Measurements from ENCODE around the gene RPL27A.
A peak's percentile ranks its signal among the peaks of the same experiment; 100 is the strongest.
"Not testable (repeated sequence)": the region's sequence is repeated elsewhere in the genome, so short reads cannot be mapped to it uniquely, and the experiment has no call there.

RPL27A gene

GRCh38 chr11:8658321-8659057, 24.1 kb upstream of the RPL27A start:
- Mint-ChIP-seq H3K27ac (no peak overlapping the region), H3K4me3 (no peak overlapping the region), H3K9me3 (no peaks in the 10 kb centered on the region), H3K27me3 (no peaks in the 10 kb centered on the region), H3K36me3 (ENCODE audit: low read depth) (no peaks in the 10 kb centered on the region), H3K4me1 (ENCODE audit: low read depth) (no peaks in the 10 kb centered on the region)

GRCh38 chr11:8661001-8661795, 21.4 kb upstream of the RPL27A start:
- Mint-ChIP-seq H3K9me3 (no peaks in the 10 kb centered on the region), H3K4me3 (no peak overlapping the region), H3K27me3 (no peaks in the 10 kb centered on the region), H3K4me1 (ENCODE audit: low read depth) (no peaks in the 10 kb centered on the region), H3K36me3 (ENCODE audit: low read depth) (peaks cover 4% of the 10 kb centered on the region), H3K27ac (no peak overlapping the region)

GRCh38 chr11:8665222-8665621, 17.4 kb upstream of the RPL27A start:
- H3K4me1 Mint-ChIP-seq (ENCODE audit: low read depth) = no peaks in the 10 kb centered on the region
- no peaks in the 10 kb centered on the region for H3K9me3 Mint-ChIP-seq
- peaks cover 25% of the 10 kb centered on the region for H3K36me3 Mint-ChIP-seq (ENCODE audit: low read depth)
- H3K27ac Mint-ChIP-seq = no peak overlapping the region
- H3K27me3 Mint-ChIP-seq = no peaks in the 10 kb centered on the region
- H3K4me3 Mint-ChIP-seq = no peak overlapping the region

GRCh38 chr11:8670081-8670480, 12.5 kb upstream of the RPL27A start:
- H3K36me3 Mint-ChIP-seq (ENCODE audit: low read depth) = peaks cover 41% of the 10 kb centered on the region
- H3K27ac Mint-ChIP-seq; H3K4me3 Mint-ChIP-seq; H3K27me3 Mint-ChIP-seq; H3K9me3 Mint-ChIP-seq; H3K4me1 Mint-ChIP-seq (ENCODE audit: low read depth): not testable (repeated sequence)

GRCh38 chr11:8671193-8671612, 11.4 kb upstream of the RPL27A start:
- Mint-ChIP-seq H3K27me3 (no peaks in the 10 kb centered on the region), H3K36me3 (ENCODE audit: low read depth) (peaks cover 42% of the 10 kb centered on the region), H3K4me3 (no peak overlapping the region), H3K9me3 (no peaks in the 10 kb centered on the region), H3K4me1 (ENCODE audit: low read depth) (no peaks in the 10 kb centered on the region), H3K27ac (no peak overlapping the region)

GRCh38 chr11:8671651-8672062, 10.9 kb upstream of the RPL27A start:
- no peaks in the 10 kb centered on the region for H3K4me1 Mint-ChIP-seq (ENCODE audit: low read depth)
- no peak overlapping the region for H3K27ac Mint-ChIP-seq
- H3K4me3 Mint-ChIP-seq = no peak overlapping the region
- H3K27me3 Mint-ChIP-seq = no peaks in the 10 kb centered on the region
- H3K9me3 Mint-ChIP-seq = no peaks in the 10 kb centered on the region
- peaks cover 42% of the 10 kb centered on the region for H3K36me3 Mint-ChIP-seq (ENCODE audit: low read depth)

- no peaks in the 10 kb centered on the region for H3K27me3 Mint-ChIP-seq
- H3K36me3 Mint-ChIP-seq (ENCODE audit: low read depth) = peaks cover 41% of the 10 kb centered on the region
- no peaks in the 10 kb centered on the region for H3K9me3 Mint-ChIP-seq
- H3K4me3 Mint-ChIP-seq = no peak overlapping the region
- no peak overlapping the region for H3K27ac Mint-ChIP-seq
- H3K4me1 Mint-ChIP-seq (ENCODE audit: low read depth) = no peaks in the 10 kb centered on the region
These were observed 10.2 kb upstream of the RPL27A start for GRCh38 chr11:8672346-8672745.

GRCh38 chr11:8674859-8675258, 7.7 kb upstream of the RPL27A start:
- Mint-ChIP-seq H3K36me3 (ENCODE audit: low read depth) (peaks cover 49% of the 10 kb centered on the region), H3K27ac (no peak overlapping the region), H3K4me1 (ENCODE audit: low read depth) (no peaks in the 10 kb centered on the region), H3K9me3 (no peaks in the 10 kb centered on the region), H3K4me3 (no peak overlapping the region), H3K27me3 (no peaks in the 10 kb centered on the region)

GRCh38 chr11:8676458-8676857, 6.1 kb upstream of the RPL27A start:
- Mint-ChIP-seq H3K27me3 (no peaks in the 10 kb centered on the region), H3K27ac (no peak overlapping the region), H3K4me3 (no peak overlapping the region), H3K36me3 (ENCODE audit: low read depth) (peaks cover 58% of the 10 kb centered on the region), H3K9me3 (no peaks in the 10 kb centered on the region), H3K4me1 (ENCODE audit: low read depth) (peaks cover 11% of the 10 kb centered on the region)

- peaks cover 24% of the 10 kb centered on the region for H3K4me1 Mint-ChIP-seq (ENCODE audit: low read depth)
- no peak overlapping the region for H3K4me3 Mint-ChIP-seq
These were observed 3.6 kb upstream of the RPL27A start for GRCh38 chr11:8679006-8679405.

GRCh38 chr11:8681837-8682302, 722 bp upstream of the RPL27A start:
- H3K27ac Mint-ChIP-seq = peak overlapping the region; percentile 99
- peaks cover 83% of the 10 kb centered on the region for H3K36me3 Mint-ChIP-seq (ENCODE audit: low read depth)
- H3K4me1 Mint-ChIP-seq (ENCODE audit: low read depth) = peaks cover 52% of the 10 kb centered on the region
- no peaks in the 10 kb centered on the region for H3K27me3 Mint-ChIP-seq
- no peaks in the 10 kb centered on the region for H3K9me3 Mint-ChIP-seq
- peak overlapping the region; percentile 97 for H3K4me3 Mint-ChIP-seq

More at GRCh38 chr11:8679006-8679405, 3.6 kb upstream of the RPL27A start:
- no peaks in the 10 kb centered on the region for H3K9me3 Mint-ChIP-seq
- no peaks in the 10 kb centered on the region for H3K27me3 Mint-ChIP-seq
- H3K27ac Mint-ChIP-seq = no peak overlapping the region
- H3K36me3 Mint-ChIP-seq (ENCODE audit: low read depth) = peaks cover 62% of the 10 kb centered on the region

GRCh38 chr11:8683115-8683807, 669 bp downstream of the RPL27A start:
- Mint-ChIP-seq H3K9me3 (no peaks in the 10 kb centered on the region), H3K4me1 (ENCODE audit: low read depth) (peaks cover 64% of the 10 kb centered on the region), H3K27me3 (no peaks in the 10 kb centered on the region), H3K27ac (peak overlapping the region; percentile 99), H3K36me3 (ENCODE audit: low read depth) (peaks cover 89% of the 10 kb centered on the region), H3K4me3 (peak overlapping the region; percentile 97)

- peaks cover 88% of the 10 kb centered on the region for H3K36me3 Mint-ChIP-seq (ENCODE audit: low read depth)
- peak overlapping the region; percentile 99 for H3K27ac Mint-ChIP-seq
- H3K9me3 Mint-ChIP-seq = no peaks in the 10 kb centered on the region
- peak overlapping the region; percentile 97 for H3K4me3 Mint-ChIP-seq
- no peaks in the 10 kb centered on the region for H3K27me3 Mint-ChIP-seq
- peaks cover 79% of the 10 kb centered on the region for H3K4me1 Mint-ChIP-seq (ENCODE audit: low read depth)
These were observed 2.2 kb downstream of the RPL27A start for GRCh38 chr11:8684600-8685290.

- H3K27me3 Mint-ChIP-seq = no peaks in the 10 kb centered on the region
- peak overlapping the region; percentile 97 for H3K4me3 Mint-ChIP-seq
- H3K27ac Mint-ChIP-seq = peak overlapping the region; percentile 99
- H3K9me3 Mint-ChIP-seq = no peaks in the 10 kb centered on the region
- H3K36me3 Mint-ChIP-seq (ENCODE audit: low read depth) = peaks cover 88% of the 10 kb centered on the region
- H3K4me1 Mint-ChIP-seq (ENCODE audit: low read depth) = peaks cover 80% of the 10 kb centered on the region
These were observed 2.7 kb downstream of the RPL27A start for GRCh38 chr11:8685306-8685705.

Measured in stimulated activated naive CD8-positive, alpha-beta T cell treated with anti-CD3 and anti-CD28 coated beads, Interleukin-15, Interleukin-2, amounts not matched to agents 100 ng/mL and 50 ng/mL, for 24 hours (primary cell).